K562 (cell line): ENCODE data around the gene NPM3. TPM values are rescaled to one million over a fixed set of nuclear protein-coding genes. Genes with fewer than 3 reads are reported as not detected.

Source experiments
- CEBPG ChIP-seq, 3 experiments: fragments of 200-800 bp in 1 of 3; sonication (Bioruptor generic) in 1 of 3; sonication (generic) in 1 of 3; formaldehyde crosslinking in 1 of 3; IDR thresholded peaks in 2 of 3; conservative IDR thresholded peaks in 1 of 3; 2 replicates each; pipeline versions ENCODE4 v1.6.1 to v1.8.0; 2016 to 2022; ENCODE audit warnings: missing compliant biosample characterization in 2 of 3, missing genetic modification characterization in 2 of 3, mild to moderate bottlenecking in 1 of 3, missing genetic modification reagents in 1 of 3
- JUNB ChIP-seq: fragments of 450-650 bp; formaldehyde crosslinking; conservative IDR thresholded peaks from 2 replicates; pipeline ENCODE4 v1.4.0; 2020; ENCODE audit warnings: mild to moderate bottlenecking
- MCM3 ChIP-seq: fragments of 450-650 bp; IDR thresholded peaks from 2 replicates; pipeline ENCODE4 v1.6.1; 2016
- PHB ChIP-seq: fragments of 250-450 bp; sonication (Bioruptor Pico); IDR thresholded peaks from 2 replicates; pipeline ENCODE4 v1.5.0; 2021
- polyA plus RNA-seq, 8 experiments: library from polyadenylated mRNA; depleted of rRNA in 4 of 8; stranded (reverse) in 5 of 8; unstranded in 3 of 8; fragments of >200 nt; fragmentation: Nextera tagmentation in 2 of 8; fragmentation: Illumina TruSeq in 1 of 8; extraction: Ambion mirVana in 2 of 8; extraction: Trizol in 1 of 8; gene quantifications; 2 replicates each; pipeline versions ENCODE4 v1.2.1 to v1.2.3, GENCODE V29; 2011 to 2014; ENCODE audit warnings: inconsistent platforms in 1 of 8, missing spikeins in 1 of 8
- total RNA-seq, 7 experiments: library from RNA; depleted of rRNA in 6 of 7; stranded (reverse); fragments of >200 nt in 6 of 7; fragmentation: Illumina TruSeq in 2 of 7; extraction: Trizol in 2 of 7; gene quantifications; 2 replicates each; pipeline versions ENCODE4 v1.2.1 to v1.2.3, GENCODE V29; 2011 to 2021; ENCODE audit warnings: low replicate concordance in 1 of 7
- TF ChIP-seq, protein P1 (sequence below): fragments of 450-650 bp; IDR thresholded peaks from 2 replicates; pipeline ENCODE4 v1.6.1; 2016; ENCODE audit warnings: mild to moderate bottlenecking, moderate library complexity
- TF ChIP-seq, protein P2 (sequence below): fragments of 450-650 bp; IDR thresholded peaks from one replicate; pipeline ENCODE4 v1.6.1; 2018; ENCODE audit warnings: mild to moderate bottlenecking, moderate library complexity; ENCODE audit not compliant: partially characterized antibody
- TF ChIP-seq, protein P3 (sequence below): sonication (generic); formaldehyde crosslinking; IDR thresholded peaks from 2 replicates; pipeline ENCODE4 v1.8.1; 2023; ENCODE audit warnings: mild to moderate bottlenecking, missing genetic modification reagents

Gene NPM3
- total and polyA plus RNA-seq, 9 of the 15 experiments (the other 6 are each of a cell fraction or from before 2014, with no cell fraction given): 15.2 to 239 (median 114) TPM

DNA sequence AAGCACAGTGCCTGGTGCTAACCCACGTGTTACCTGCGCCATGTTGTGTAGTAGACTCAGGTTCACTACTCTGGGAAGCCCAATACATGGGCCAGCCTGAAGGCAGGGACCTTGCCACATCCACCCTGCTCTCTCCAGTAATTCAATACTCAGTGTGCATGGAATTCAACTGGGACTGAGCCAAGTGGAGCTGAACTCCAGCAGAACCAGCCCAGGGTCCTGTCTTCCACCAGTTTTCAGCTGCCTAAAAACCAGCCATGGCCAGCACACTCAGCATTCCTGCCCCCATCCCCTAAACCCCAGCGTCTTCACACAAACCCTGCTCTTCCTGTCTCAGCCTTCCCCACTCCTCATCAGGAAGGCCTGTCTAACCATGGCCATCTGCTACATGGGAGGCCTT lies 22.7 kb downstream of the NPM3 start (continued):
- TF ChIP-seq, protein P1, sequence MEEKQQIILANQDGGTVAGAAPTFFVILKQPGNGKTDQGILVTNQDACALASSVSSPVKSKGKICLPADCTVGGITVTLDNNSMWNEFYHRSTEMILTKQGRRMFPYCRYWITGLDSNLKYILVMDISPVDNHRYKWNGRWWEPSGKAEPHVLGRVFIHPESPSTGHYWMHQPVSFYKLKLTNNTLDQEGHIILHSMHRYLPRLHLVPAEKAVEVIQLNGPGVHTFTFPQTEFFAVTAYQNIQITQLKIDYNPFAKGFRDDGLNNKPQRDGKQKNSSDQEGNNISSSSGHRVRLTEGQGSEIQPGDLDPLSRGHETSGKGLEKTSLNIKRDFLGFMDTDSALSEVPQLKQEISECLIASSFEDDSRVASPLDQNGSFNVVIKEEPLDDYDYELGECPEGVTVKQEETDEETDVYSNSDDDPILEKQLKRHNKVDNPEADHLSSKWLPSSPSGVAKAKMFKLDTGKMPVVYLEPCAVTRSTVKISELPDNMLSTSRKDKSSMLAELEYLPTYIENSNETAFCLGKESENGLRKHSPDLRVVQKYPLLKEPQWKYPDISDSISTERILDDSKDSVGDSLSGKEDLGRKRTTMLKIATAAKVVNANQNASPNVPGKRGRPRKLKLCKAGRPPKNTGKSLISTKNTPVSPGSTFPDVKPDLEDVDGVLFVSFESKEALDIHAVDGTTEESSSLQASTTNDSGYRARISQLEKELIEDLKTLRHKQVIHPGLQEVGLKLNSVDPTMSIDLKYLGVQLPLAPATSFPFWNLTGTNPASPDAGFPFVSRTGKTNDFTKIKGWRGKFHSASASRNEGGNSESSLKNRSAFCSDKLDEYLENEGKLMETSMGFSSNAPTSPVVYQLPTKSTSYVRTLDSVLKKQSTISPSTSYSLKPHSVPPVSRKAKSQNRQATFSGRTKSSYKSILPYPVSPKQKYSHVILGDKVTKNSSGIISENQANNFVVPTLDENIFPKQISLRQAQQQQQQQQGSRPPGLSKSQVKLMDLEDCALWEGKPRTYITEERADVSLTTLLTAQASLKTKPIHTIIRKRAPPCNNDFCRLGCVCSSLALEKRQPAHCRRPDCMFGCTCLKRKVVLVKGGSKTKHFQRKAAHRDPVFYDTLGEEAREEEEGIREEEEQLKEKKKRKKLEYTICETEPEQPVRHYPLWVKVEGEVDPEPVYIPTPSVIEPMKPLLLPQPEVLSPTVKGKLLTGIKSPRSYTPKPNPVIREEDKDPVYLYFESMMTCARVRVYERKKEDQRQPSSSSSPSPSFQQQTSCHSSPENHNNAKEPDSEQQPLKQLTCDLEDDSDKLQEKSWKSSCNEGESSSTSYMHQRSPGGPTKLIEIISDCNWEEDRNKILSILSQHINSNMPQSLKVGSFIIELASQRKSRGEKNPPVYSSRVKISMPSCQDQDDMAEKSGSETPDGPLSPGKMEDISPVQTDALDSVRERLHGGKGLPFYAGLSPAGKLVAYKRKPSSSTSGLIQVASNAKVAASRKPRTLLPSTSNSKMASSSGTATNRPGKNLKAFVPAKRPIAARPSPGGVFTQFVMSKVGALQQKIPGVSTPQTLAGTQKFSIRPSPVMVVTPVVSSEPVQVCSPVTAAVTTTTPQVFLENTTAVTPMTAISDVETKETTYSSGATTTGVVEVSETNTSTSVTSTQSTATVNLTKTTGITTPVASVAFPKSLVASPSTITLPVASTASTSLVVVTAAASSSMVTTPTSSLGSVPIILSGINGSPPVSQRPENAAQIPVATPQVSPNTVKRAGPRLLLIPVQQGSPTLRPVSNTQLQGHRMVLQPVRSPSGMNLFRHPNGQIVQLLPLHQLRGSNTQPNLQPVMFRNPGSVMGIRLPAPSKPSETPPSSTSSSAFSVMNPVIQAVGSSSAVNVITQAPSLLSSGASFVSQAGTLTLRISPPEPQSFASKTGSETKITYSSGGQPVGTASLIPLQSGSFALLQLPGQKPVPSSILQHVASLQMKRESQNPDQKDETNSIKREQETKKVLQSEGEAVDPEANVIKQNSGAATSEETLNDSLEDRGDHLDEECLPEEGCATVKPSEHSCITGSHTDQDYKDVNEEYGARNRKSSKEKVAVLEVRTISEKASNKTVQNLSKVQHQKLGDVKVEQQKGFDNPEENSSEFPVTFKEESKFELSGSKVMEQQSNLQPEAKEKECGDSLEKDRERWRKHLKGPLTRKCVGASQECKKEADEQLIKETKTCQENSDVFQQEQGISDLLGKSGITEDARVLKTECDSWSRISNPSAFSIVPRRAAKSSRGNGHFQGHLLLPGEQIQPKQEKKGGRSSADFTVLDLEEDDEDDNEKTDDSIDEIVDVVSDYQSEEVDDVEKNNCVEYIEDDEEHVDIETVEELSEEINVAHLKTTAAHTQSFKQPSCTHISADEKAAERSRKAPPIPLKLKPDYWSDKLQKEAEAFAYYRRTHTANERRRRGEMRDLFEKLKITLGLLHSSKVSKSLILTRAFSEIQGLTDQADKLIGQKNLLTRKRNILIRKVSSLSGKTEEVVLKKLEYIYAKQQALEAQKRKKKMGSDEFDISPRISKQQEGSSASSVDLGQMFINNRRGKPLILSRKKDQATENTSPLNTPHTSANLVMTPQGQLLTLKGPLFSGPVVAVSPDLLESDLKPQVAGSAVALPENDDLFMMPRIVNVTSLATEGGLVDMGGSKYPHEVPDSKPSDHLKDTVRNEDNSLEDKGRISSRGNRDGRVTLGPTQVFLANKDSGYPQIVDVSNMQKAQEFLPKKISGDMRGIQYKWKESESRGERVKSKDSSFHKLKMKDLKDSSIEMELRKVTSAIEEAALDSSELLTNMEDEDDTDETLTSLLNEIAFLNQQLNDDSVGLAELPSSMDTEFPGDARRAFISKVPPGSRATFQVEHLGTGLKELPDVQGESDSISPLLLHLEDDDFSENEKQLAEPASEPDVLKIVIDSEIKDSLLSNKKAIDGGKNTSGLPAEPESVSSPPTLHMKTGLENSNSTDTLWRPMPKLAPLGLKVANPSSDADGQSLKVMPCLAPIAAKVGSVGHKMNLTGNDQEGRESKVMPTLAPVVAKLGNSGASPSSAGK: no peak
- TF ChIP-seq MCM3 (no peak), CEBPG (CRISPR knock-in tag; IDR thresholded peaks at IDR 0.05) (no peak), CEBPG (tag; conservative IDR thresholded peaks at IDR 0.05 in 1 of 2, IDR thresholded peaks at IDR 0.05 in 1 of 2) (no peak), JUNB (CRISPR knock-in tag) (no peak), PHB (no peak)
- TF ChIP-seq, protein P2, sequence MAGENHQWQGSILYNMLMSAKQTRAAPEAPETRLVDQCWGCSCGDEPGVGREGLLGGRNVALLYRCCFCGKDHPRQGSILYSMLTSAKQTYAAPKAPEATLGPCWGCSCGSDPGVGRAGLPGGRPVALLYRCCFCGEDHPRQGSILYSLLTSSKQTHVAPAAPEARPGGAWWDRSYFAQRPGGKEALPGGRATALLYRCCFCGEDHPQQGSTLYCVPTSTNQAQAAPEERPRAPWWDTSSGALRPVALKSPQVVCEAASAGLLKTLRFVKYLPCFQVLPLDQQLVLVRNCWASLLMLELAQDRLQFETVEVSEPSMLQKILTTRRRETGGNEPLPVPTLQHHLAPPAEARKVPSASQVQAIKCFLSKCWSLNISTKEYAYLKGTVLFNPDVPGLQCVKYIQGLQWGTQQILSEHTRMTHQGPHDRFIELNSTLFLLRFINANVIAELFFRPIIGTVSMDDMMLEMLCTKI: no peak
- TF ChIP-seq, protein P3, sequence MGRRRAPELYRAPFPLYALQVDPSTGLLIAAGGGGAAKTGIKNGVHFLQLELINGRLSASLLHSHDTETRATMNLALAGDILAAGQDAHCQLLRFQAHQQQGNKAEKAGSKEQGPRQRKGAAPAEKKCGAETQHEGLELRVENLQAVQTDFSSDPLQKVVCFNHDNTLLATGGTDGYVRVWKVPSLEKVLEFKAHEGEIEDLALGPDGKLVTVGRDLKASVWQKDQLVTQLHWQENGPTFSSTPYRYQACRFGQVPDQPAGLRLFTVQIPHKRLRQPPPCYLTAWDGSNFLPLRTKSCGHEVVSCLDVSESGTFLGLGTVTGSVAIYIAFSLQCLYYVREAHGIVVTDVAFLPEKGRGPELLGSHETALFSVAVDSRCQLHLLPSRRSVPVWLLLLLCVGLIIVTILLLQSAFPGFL (CRISPR knock-in tag): no peak
